ENCODE results near the gene KRABD2.

KRABD2 gene

GRCh38 chr17:8384801-8385378, 8.4 kb upstream of the KRABD2 start:
- peak overlapping the region in 1 of 3 experiments; percentile 72 for H3K4me3 ChIP-seq (ENCODE audit: control insufficient read depth in 2 of 3, extremely low read depth in 1 of 3, insufficient read depth in 2 of 3, low read depth in 1 of 3, low read length in 3 of 3)

GRCh38 chr17:8383143-8383822, 6.8 kb upstream of the KRABD2 start, which contains the start of gene RPL26:
Gene RPL26, minus strand, starts transcription at chr17:8383193. Its CDS starts 883 bp downstream, at chr17:8382310.
- Histone ChIP-seq H3K9me3 (ENCODE audit: control insufficient read depth, low read depth, low read length) (no peaks in the 10 kb centered on the region), H3K27me3 (ENCODE audit: control insufficient read depth, extremely low read depth, insufficient read depth, low read length) (no peaks in the 10 kb centered on the region), H3K79me2 (ENCODE audit: control insufficient read depth, insufficient read depth, low read length) (peaks cover 44% of the 10 kb centered on the region), H2AFZ (ENCODE audit: control insufficient read depth, low read length) (peak within 1 kb of the TSS; percentile 78), H3K4me1 (ENCODE audit: control insufficient read depth, extremely low read depth, insufficient read depth, low read length) (peaks cover 39% of the 10 kb centered on the region), H3K36me3 (ENCODE audit: control insufficient read depth in 2 of 2, extremely low read depth in 1 of 2, insufficient read depth in 2 of 2, low read length in 2 of 2) (peaks cover 21 to 31% of the 10 kb centered on the region in 2 experiments), H3K9me1 (ENCODE audit: control insufficient read depth, extremely low read depth, insufficient read depth, low read length) (no peaks in the 10 kb centered on the region), H4K20me1 (ENCODE audit: control insufficient read depth, extremely low read depth, insufficient read depth, low read length) (peaks cover 18% of the 10 kb centered on the region), H3K4me3 (ENCODE audit: control insufficient read depth in 2 of 3, extremely low read depth in 1 of 3, insufficient read depth in 2 of 3, low read depth in 1 of 3, low read length in 3 of 3) (peak within 1 kb of the TSS; percentile 61 to 72 (median 71)), H3K9ac (ENCODE audit: control insufficient read depth, extremely low read depth, insufficient read depth, low read length) (peak within 1 kb of the TSS; percentile 79), H3K27ac (ENCODE audit: control insufficient read depth, insufficient read depth, low read length) (peak within 1 kb of the TSS; percentile 50), H3K4me2 (ENCODE audit: control insufficient read depth, extremely low read depth, insufficient read depth, low read depth, low read length) (peak within 1 kb of the TSS; percentile 79)
- FAIRE-seq (peak; percentile 69), DNase-seq (ENCODE audit: low read depth, low spot score) (peak; percentile 93)
- TF ChIP-seq CTCF (optimal IDR thresholded peaks at IDR 0.05 in 1 of 3, IDR thresholded peaks at IDR 0.05 in 1 of 3, conservative IDR thresholded peaks at IDR 0.05 in 1 of 3; ENCODE audit: extremely low read depth in 1 of 3, insufficient read depth in 2 of 3, low read length in 3 of 3) (peak; percentile 86 to 97 (median 90)), EZH2 (IDR thresholded peaks at IDR 0.05; ENCODE audit: low read length) (no peak)
- dilution Hi-C loops (cut with MboI; ENCODE audit: extremely low pct_ligation_motif_present, low sequenced_read_pairs) = no loop called here

More at GRCh38 chr17:8384801-8385378, 8.4 kb upstream of the KRABD2 start:
- Histone ChIP-seq H3K9me3 (ENCODE audit: control insufficient read depth, low read depth, low read length) (no peaks in the 10 kb centered on the region), H3K9me1 (ENCODE audit: control insufficient read depth, extremely low read depth, insufficient read depth, low read length) (no peaks in the 10 kb centered on the region), H3K9ac (ENCODE audit: control insufficient read depth, extremely low read depth, insufficient read depth, low read length) (no peak overlapping the region), H3K27me3 (ENCODE audit: control insufficient read depth, extremely low read depth, insufficient read depth, low read length) (no peaks in the 10 kb centered on the region), H4K20me1 (ENCODE audit: control insufficient read depth, extremely low read depth, insufficient read depth, low read length) (peaks cover 13% of the 10 kb centered on the region), H3K4me1 (ENCODE audit: control insufficient read depth, extremely low read depth, insufficient read depth, low read length) (peaks cover 34% of the 10 kb centered on the region), H2AFZ (ENCODE audit: control insufficient read depth, low read length) (no peak overlapping the region), H3K79me2 (ENCODE audit: control insufficient read depth, insufficient read depth, low read length) (peaks cover 31% of the 10 kb centered on the region), H3K36me3 (ENCODE audit: control insufficient read depth in 2 of 2, extremely low read depth in 1 of 2, insufficient read depth in 2 of 2, low read length in 2 of 2) (peaks cover 12 to 20% of the 10 kb centered on the region in 2 experiments), H3K27ac (ENCODE audit: control insufficient read depth, insufficient read depth, low read length) (peak overlapping the region; percentile 1), H3K4me2 (ENCODE audit: control insufficient read depth, extremely low read depth, insufficient read depth, low read depth, low read length) (peak overlapping the region; percentile 4)
- dilution Hi-C loops (cut with MboI; ENCODE audit: extremely low pct_ligation_motif_present, low sequenced_read_pairs) = no loop called here
- DNase-seq (ENCODE audit: low read depth, low spot score) = no peak
- peak; percentile 73 for FAIRE-seq
- TF ChIP-seq EZH2 (IDR thresholded peaks at IDR 0.05; ENCODE audit: low read length) = no peak
- no peak for TF ChIP-seq CTCF (optimal IDR thresholded peaks at IDR 0.05 in 1 of 3, IDR thresholded peaks at IDR 0.05 in 1 of 3, conservative IDR thresholded peaks at IDR 0.05 in 1 of 3; ENCODE audit: extremely low read depth in 1 of 3, insufficient read depth in 2 of 3, low read length in 3 of 3)
